Measurements from ENCODE around the gene ADAMTS16. TPM values are rescaled to one million over a fixed set of nuclear protein-coding genes. Genes with fewer than 3 reads are reported as not detected.
A peak's percentile ranks its signal among the peaks of the same experiment; 100 is the strongest.

The ADAMTS16 gene
- total and polyA plus RNA-seq, 2 donors from 2014 or later, result 5.6 to 7.5 TPM

GRCh38 chr5:5343568-5343967 lies 203.4 kb downstream of the ADAMTS16 start:
- intact Hi-C loops (cut with DNase I), result no loop called here
- DNase-seq (peak in 4 of 5 donors; percentile 47 to 68 (median 59)), FAIRE-seq (no peak)
- H3K9ac ChIP-seq (ENCODE audit: low read length in 3 of 3), result no peak overlapping the region
- H3K4me1 ChIP-seq (ENCODE audit: control insufficient read depth in 2 of 3, insufficient read depth in 2 of 3, low read depth in 1 of 3, low read length in 3 of 3), result peaks cover 0 to 4% (median 2%) of the 10 kb centered on the region in 3 donors
- no peaks in the 10 kb centered on the region for H3K36me3 ChIP-seq (ENCODE audit: control insufficient read depth in 2 of 3, insufficient read depth in 3 of 3, low read length in 3 of 3)
- H3K4me3 ChIP-seq (ENCODE audit: low read length in 3 of 3), result no peak overlapping the region
- H3K9me3 ChIP-seq (ENCODE audit: control insufficient read depth in 2 of 3, insufficient read depth in 1 of 3, low read length in 3 of 3), result no peaks in the 10 kb centered on the region
- no peak overlapping the region for H3K27ac ChIP-seq (ENCODE audit: low read depth in 2 of 2, low read length in 2 of 2)
- H3K27me3 ChIP-seq (ENCODE audit: control insufficient read depth, insufficient read depth, low read length), result no peaks in the 10 kb centered on the region
- TF ChIP-seq CTCF (IDR thresholded peaks at IDR 0.05; ENCODE audit: borderline replicate concordance, extremely low read depth, insufficient read depth), result no peak

DNA sequence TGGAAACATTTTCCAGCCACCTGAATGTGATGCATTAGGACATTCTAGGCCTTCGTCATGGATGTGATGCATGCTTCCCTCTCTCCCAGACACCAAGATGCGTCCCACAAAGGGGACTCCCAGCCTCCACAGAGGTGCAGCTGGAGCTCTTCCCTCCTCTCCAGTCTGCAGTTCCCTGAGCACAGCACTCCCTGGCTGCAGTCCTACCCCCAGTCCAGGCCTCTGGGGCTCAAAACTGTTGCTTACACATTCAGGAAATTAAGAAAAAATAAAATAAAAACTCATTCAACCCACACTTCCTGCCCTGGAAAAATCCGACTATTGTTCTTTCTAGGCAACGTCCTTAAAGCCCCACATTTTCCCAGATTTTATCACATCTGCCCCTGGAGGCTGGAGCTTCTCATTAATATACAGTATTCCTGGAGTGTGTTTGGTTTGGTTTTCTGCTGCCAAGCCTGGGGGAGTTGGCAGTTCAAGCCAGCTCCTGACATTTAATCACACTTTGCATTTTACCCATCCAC lies 204.0 kb downstream of the ADAMTS16 start:
- Histone ChIP-seq H3K9ac (ENCODE audit: low read length in 3 of 3) (no peak overlapping the region), H3K9me3 (ENCODE audit: control insufficient read depth in 2 of 3, insufficient read depth in 1 of 3, low read length in 3 of 3) (no peaks in the 10 kb centered on the region), H3K4me1 (ENCODE audit: control insufficient read depth in 2 of 3, insufficient read depth in 2 of 3, low read depth in 1 of 3, low read length in 3 of 3) (peaks cover 0 to 4% (median 2%) of the 10 kb centered on the region in 3 donors), H3K4me3 (ENCODE audit: low read length in 3 of 3) (no peak overlapping the region), H3K36me3 (ENCODE audit: control insufficient read depth in 2 of 3, insufficient read depth in 3 of 3, low read length in 3 of 3) (no peaks in the 10 kb centered on the region), H3K27me3 (ENCODE audit: control insufficient read depth, insufficient read depth, low read length) (no peaks in the 10 kb centered on the region), H3K27ac (ENCODE audit: low read depth in 2 of 2, low read length in 2 of 2) (no peak overlapping the region)
- FAIRE-seq (no peak), DNase-seq (peak in 2 of 5 donors; percentile 40 to 52)
- intact Hi-C loops (cut with DNase I), result no loop called here
- no peak for TF ChIP-seq CTCF (IDR thresholded peaks at IDR 0.05; ENCODE audit: borderline replicate concordance, extremely low read depth, insufficient read depth)

- no peak overlapping the region for H3K9ac ChIP-seq (ENCODE audit: low read length in 3 of 3)
- H3K4me1 ChIP-seq (ENCODE audit: control insufficient read depth in 2 of 3, insufficient read depth in 2 of 3, low read depth in 1 of 3, low read length in 3 of 3), result peaks cover 0 to 4% (median 2%) of the 10 kb centered on the region in 3 donors
- no peak for TF ChIP-seq CTCF (IDR thresholded peaks at IDR 0.05; ENCODE audit: borderline replicate concordance, extremely low read depth, insufficient read depth)
- H3K4me3 ChIP-seq (ENCODE audit: low read length in 3 of 3), result no peak overlapping the region
- H3K27ac ChIP-seq (ENCODE audit: low read depth in 2 of 2, low read length in 2 of 2), result no peak overlapping the region
- DNase-seq, result peak in 1 of 5 donors; percentile 49
- no peaks in the 10 kb centered on the region for H3K27me3 ChIP-seq (ENCODE audit: control insufficient read depth, insufficient read depth, low read length)
- intact Hi-C loops (cut with DNase I), result no loop called here
- FAIRE-seq, result no peak
- H3K9me3 ChIP-seq (ENCODE audit: control insufficient read depth in 2 of 3, insufficient read depth in 1 of 3, low read length in 3 of 3), result no peaks in the 10 kb centered on the region
- H3K36me3 ChIP-seq (ENCODE audit: control insufficient read depth in 2 of 3, insufficient read depth in 3 of 3, low read length in 3 of 3), result no peaks in the 10 kb centered on the region
Observed at GRCh38 chr5:5344606-5345005, 204.5 kb downstream of the ADAMTS16 start.

GRCh38 chr5:5347442-5347841 lies 207.3 kb downstream of the ADAMTS16 start:
- Histone ChIP-seq H3K4me1 (ENCODE audit: control insufficient read depth in 2 of 3, insufficient read depth in 2 of 3, low read depth in 1 of 3, low read length in 3 of 3) (peaks cover 0 to 4% (median 2%) of the 10 kb centered on the region in 3 donors), H3K9me3 (ENCODE audit: control insufficient read depth in 2 of 3, insufficient read depth in 1 of 3, low read length in 3 of 3) (no peaks in the 10 kb centered on the region), H3K4me3 (ENCODE audit: low read length in 3 of 3) (no peak overlapping the region), H3K27me3 (ENCODE audit: control insufficient read depth, insufficient read depth, low read length) (no peaks in the 10 kb centered on the region), H3K36me3 (ENCODE audit: control insufficient read depth in 2 of 3, insufficient read depth in 3 of 3, low read length in 3 of 3) (no peaks in the 10 kb centered on the region), H3K9ac (ENCODE audit: low read length in 3 of 3) (no peak overlapping the region), H3K27ac (ENCODE audit: low read depth in 2 of 2, low read length in 2 of 2) (no peak overlapping the region)
- DNase-seq (no peak), FAIRE-seq (no peak)
- TF ChIP-seq CTCF (IDR thresholded peaks at IDR 0.05; ENCODE audit: borderline replicate concordance, extremely low read depth, insufficient read depth), result no peak
- intact Hi-C loops (cut with DNase I), result no loop called here
